Measurements from ENCODE around the gene MRAP2.

DNA sequence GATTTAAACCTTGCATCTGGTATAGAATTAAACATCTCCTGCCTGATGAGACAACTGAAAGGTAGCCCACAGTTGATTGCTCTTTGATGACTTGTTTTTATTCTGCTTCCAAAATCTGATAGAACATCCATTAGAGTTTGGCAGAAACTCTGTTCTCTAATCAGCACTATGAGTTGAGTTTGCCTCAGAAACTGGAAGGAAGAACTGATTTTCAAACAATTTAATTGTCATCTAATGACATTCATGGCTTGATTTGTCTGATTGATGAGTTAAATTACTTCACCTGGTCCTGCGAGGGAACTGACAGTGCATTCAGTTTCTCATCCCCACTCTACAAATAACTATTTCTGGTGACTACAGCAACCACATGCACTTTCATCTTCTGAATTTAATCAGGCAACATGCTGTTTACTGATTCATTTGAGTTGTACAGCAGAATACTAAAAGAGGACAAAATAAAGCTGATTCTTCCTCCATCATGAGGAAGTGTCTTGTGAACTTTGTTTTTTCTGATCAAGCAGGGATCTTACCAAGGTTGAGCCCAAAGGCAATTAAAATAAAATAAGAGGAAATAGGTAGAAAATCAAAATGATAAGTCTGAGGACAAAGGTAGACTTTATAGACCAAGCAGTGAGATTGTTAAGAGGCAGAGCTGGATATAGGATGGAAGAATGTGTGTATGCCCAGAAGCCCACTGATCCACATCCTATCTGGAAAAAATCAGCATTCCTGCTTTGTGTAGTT lies 15.7 kb upstream of the MRAP2 start:
- TF ChIP-seq, protein P1, sequence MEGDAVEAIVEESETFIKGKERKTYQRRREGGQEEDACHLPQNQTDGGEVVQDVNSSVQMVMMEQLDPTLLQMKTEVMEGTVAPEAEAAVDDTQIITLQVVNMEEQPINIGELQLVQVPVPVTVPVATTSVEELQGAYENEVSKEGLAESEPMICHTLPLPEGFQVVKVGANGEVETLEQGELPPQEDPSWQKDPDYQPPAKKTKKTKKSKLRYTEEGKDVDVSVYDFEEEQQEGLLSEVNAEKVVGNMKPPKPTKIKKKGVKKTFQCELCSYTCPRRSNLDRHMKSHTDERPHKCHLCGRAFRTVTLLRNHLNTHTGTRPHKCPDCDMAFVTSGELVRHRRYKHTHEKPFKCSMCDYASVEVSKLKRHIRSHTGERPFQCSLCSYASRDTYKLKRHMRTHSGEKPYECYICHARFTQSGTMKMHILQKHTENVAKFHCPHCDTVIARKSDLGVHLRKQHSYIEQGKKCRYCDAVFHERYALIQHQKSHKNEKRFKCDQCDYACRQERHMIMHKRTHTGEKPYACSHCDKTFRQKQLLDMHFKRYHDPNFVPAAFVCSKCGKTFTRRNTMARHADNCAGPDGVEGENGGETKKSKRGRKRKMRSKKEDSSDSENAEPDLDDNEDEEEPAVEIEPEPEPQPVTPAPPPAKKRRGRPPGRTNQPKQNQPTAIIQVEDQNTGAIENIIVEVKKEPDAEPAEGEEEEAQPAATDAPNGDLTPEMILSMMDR (IDR thresholded peaks at IDR 0.05; ENCODE audit: low read length), result no peak
- no peak for TF ChIP-seq EZH2 (IDR thresholded peaks at IDR 0.05; ENCODE audit: borderline replicate concordance, low read length)

Data from OCI-LY1 (cell line).